Hypothalamus (tissue), 51 donors: ENCODE measurements around the gene UBR2.
"Not testable (repeated sequence)": the region's sequence is repeated elsewhere in the genome, so short reads cannot be mapped to it uniquely, and the experiment has no call there.

Experiments
- DNase-seq, 51 donors: peaks; one replicate each; lab custom pipeline; 2025; lab: John Stamatoyannopoulos, UW

The UBR2 gene

GRCh38 chr6:42722497-42722896 lies 158.7 kb downstream of the UBR2 start, which contains the start of gene PRPH2:
Gene PRPH2, minus strand, starts transcription at chr6:42722597. Its CDS starts 263 bp downstream, at chr6:42722334.
- no peak for DNase-seq

- DNase-seq: no peak
Measured at GRCh38 chr6:42724825-42725224, 161.0 kb downstream of the UBR2 start.

- peak in 1 of 51 donors; percentile 30 for DNase-seq
Measured at GRCh38 chr6:42726026-42726425, 162.2 kb downstream of the UBR2 start.

- peak in 37 of 51 donors; percentile 5 to 82 (median 53) for DNase-seq
Measured at GRCh38 chr6:42726485-42727086, 162.8 kb downstream of the UBR2 start.

- DNase-seq: peak in 28 of 51 donors; percentile 5 to 48 (median 20)
Measured at GRCh38 chr6:42727087-42727611, 163.3 kb downstream of the UBR2 start.

- no peak for DNase-seq
Measured at GRCh38 chr6:42727627-42728026, 163.8 kb downstream of the UBR2 start.

GRCh38 chr6:42729731-42730130 lies 165.9 kb downstream of the UBR2 start:
- DNase-seq: no peak

- not testable (repeated sequence) for DNase-seq
Measured at GRCh38 chr6:42733867-42734481, 170.1 kb downstream of the UBR2 start.

GRCh38 chr6:42735976-42736375 lies 172.1 kb downstream of the UBR2 start:
- no peak for DNase-seq

GRCh38 chr6:42740725-42741124 lies 176.9 kb downstream of the UBR2 start:
- DNase-seq: no peak

- DNase-seq: no peak
Measured at GRCh38 chr6:42742116-42742894, 178.5 kb downstream of the UBR2 start.
